DMS 273 treated with DMSO at 0.1 percent for 48 hours (cell line): ENCODE measurements around the gene AKT3.

ENCODE experiments used
- DNase-seq: peaks from one replicate; lab custom pipeline; 2025; lab: John Stamatoyannopoulos, UW

Gene AKT3

DNA sequence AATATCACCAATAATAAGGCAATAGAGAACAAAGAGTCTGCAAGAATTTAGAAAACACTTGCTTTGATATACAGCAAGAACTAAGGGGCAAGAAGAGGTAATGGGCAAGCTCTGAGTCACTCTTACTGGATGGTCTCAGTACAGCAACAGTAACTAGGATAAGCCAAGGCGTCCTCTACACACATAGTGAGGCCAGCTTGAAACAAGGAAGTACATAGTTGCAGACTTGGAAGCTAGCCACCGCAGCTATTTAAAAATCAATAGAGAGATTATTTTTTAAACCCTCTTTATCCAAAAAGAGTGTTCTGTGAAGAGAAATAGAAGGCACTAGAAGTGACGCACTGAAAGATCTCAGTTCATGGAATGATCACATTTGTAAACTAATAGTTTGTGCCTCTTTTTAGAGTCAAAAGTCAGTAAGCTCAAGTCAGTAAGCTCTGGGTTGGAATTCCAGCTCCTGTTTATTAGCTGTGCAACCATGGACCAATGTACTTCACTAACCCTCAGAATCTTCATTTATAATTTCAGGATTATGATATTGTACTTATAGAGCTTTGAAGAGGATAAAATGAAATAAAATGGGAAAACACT, 118.6 kb downstream of the AKT3 start:
- DNase-seq = no peak

GRCh38 chr1:243730487-243731150, 119.4 kb downstream of the AKT3 start:
- no peak for DNase-seq

- DNase-seq = no peak
These were observed 120.1 kb downstream of the AKT3 start for GRCh38 chr1:243729956-243730355.

DNA sequence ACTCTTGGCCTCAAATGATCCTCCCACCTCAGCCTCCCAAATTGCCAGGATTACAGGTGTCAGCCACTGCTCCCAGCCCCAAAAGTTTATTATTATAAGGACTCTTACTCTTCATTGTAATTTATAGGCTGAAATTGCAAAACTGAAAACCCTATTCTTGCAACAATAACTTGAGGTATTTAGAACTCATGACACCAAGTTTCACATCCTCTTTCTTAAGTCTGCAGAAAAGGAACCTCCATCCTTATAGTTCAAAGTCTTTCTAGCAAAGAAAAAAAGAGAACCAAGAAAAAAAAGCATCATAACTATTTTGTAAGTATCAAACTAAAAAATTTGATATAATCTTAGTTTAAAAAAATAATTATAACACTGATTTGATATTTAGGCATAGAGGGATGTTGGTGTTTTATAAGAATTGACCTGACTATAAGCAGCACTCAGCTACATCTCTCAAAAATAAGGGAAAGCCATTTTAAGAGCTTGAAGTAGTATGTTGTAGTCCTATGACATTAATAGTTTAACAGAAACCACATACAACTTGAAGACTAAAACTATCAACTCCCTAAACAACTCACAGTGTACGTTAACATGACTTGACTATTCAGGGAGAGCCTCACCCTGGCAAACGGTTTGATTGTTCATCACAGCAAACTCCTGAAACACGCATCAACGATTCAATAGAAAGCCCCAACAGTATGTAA, 122.4 kb downstream of the AKT3 start:
- no peak for DNase-seq

DNA sequence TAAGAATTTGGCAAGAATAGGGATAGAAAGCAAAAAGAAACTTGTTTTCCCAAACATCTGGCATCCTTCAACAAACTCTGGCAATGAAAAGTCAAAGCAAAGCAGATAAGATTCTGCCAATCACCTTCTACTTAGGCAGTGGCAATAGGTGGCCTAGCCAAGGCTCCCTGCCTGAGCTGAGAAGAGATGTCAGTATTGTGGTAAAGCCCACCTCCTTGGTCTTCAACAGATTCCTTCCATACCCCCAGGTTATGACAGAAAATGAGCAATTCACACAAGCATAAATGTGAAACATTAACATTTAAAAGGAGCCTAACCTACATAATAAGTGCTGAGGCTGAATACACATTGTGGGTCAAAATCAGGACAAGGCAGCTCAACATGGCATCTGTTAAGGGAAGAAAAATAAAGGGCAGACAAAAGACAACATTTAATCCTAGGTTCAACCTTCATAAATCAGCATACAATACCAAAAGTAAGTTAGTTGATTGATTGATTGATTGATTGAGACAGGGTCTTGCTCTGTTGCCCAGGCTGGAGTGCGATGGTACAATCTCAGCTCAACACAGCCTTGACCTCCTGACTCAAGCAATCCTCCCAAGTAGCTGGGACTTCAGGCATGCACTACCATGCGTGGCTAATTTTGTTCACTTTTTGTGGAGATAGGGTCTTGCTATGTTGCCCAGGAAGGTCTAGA, 123.1 kb downstream of the AKT3 start:
- no peak for DNase-seq

- no peak for DNase-seq
These were observed 124.2 kb downstream of the AKT3 start for GRCh38 chr1:243725846-243726245.

GRCh38 chr1:243725075-243725474, 125.0 kb downstream of the AKT3 start:
- no peak for DNase-seq

DNA sequence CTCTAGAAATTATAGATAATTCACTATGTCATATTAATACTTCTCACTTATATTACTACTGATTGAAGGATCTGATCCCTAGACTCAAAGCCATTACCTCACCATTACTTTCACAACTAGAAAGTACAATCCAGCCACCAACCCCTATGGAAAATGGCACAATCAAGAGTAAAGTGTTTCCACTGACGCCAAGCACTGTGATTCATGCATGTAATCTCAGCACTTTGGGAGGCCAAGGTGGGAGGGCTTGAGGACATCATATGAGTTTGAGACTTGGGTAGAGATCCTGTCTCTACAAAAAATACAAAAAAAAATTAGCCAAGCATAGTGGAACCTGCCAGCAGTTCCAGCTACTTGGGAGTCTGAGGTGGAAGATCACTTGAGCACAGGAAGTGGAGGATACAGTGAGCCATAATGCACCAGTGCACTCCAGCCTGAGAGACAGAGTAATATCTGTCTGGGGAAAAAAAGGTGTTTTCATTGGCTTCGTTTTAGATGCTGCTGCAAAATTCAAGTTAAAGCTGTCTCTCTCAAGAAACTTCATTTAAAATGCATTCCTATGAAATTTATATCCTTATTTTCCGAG, 126.5 kb downstream of the AKT3 start:
- DNase-seq = no peak

DNA sequence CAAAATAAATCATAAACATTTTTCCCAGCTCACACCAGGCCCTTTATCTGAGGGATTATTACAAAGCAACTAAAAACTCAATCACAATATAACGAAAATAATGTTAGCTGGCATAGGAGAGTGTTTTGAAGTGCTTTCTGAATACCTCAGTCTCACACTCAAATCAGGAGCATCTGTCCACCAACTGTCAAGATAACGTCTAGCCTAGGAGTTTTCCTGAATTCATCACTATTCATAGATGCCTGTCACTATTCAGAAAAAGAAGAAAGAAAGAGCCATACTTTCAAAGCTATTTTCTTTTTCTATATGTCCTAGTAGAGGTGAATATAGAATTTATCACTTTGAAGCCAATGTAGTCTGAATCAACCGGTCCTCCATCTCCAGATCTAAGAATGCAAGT, 127.0 kb downstream of the AKT3 start:
- DNase-seq = peak; percentile 79

DNA sequence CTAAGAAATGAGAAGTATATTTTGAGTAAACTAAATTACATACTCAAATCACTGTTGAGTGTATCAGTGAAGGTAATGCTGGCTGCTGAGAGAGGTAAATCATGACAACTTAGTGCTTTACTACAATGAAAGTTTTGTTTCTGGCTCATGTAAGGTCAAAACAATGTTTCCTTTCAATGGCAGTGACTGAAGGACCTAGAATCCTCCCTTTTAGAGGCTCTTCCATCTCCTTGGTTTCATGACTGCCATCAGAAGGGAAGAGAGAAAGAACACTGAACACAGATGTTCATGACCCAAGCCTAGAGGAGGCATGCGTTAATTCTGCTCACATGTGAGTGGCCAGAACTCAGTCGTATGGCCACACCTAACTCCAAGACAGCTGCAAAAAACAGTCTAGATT, 130.6 kb downstream of the AKT3 start:
- no peak for DNase-seq

GRCh38 chr1:243718893-243719292, 131.2 kb downstream of the AKT3 start:
- DNase-seq = no peak

DNA sequence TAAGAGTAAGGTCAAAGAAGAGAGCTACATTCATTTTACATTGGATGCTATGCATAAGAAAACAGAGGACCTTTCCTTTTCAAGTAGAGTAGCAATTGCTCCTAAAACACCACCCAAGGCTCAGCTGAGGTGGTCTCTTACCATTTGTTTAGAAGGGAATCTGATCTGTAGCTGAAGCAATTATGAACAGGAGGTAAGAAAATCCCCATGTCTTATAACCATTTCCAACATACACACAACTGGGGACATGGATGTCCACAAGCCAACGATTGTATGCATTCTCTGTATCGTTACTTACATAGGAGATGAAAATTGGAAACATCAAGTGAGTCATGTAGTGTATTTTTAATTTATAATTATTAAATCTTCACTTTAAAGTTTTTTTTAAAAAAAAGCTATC, 132.0 kb downstream of the AKT3 start:
- DNase-seq = no peak

DNA sequence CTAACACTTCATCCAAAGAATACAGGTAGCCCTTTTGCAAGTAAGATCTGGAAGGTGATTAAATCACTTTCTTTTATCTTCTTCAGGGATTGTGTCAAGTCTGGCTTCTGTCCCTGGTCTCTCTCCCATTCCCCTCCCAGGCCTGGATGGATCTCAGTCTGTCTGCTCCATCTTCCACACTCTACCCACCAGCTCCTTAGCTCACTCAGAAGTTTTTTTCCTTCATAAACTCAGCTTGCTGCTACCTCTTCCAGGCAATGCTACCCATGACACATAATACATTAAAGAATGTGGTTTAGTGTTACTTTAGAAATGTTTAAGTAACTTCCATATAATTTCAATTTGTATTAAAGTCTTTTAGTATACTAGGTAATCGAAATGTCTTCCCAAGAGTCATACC, 133.1 kb downstream of the AKT3 start:
- DNase-seq = no peak

DNA sequence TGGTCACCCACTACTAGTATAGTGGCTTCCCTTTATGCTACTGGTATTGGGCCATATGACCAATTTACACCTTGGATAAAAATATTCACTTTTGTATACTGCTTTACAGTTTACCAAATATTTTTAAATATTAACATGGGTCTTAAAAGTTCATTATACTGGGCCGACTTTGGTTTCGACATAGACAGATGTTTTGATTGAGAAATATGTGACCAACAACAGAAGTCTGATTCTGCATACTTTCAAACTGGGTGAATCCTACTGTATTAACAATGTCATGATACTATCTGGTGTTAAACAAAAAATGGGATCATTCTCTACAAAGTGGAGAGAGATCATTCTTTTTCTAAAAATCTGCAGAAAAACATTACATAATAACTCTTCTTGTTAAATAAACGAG, 134.8 kb downstream of the AKT3 start:
- no peak for DNase-seq

DNA sequence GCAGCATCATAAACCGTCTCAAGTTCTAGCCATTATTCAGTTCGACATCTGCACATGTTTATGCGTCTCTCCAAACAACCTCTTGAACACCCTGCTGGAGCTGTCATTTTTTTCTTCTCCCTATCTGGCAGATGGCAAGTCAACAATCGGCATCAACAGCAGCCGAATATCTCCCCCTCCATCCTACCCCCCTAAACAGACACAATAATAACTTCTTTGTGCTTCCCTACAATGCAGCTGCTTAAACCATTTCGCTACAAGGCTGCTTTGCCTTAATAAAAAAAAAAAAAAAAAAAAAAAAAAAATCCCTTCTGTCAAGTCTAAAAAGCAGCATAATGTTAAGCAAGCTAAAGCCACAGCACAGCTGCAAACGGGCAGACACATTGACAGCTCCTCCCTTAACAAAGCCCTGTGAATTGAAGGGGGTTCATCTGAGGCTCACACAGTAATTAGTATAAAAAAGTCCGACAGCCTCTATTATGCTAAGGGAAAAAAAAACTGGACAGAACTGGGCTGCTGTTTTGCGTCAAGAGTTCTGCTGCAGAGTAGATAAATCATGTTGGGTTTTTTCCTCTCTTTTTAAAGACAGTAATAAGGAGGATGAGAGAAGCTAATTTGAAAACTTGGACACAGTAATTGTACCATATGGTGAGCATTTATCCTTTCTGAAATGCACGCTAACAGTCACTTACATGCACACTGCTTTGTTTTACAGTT, 136.4 kb downstream of the AKT3 start:
- peak; percentile 99 for DNase-seq

DNA sequence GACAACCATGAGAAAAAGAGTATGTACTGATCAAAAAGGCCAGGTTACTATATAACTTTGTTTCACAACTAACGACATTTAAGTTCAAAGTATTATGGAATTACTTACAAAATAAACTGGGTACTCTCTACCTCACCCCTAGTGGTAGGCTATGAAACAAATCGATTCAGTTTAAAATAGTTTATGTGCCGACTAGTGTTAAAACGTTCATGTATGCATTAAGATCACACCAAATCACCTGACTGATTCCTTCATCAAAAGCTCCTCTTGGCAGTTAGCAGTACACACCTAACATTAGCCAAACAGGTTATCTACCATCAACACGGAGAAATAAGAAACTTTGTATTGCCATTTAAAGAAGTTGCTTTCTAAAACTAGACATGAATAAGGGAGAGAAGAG, 137.1 kb downstream of the AKT3 start:
- peak; percentile 92 for DNase-seq

DNA sequence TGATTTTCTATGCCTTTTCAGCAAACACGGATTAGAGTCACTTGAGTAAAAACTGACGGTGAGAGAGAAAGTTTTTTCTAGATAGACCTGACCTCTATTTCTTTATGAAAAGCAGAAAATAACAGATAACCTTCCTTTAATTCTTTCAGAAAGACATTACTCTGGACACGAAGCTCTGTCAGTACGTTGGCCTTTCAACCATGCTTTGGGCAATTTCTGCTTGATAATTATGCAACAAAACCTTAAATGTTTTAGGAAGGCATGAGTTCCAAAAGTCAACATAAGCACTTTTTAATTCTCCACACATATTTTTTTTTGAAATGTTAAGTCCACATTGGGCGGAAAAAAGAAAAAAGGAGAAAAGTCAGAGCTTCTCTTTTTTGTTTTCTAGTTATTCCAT, 137.8 kb downstream of the AKT3 start:
- no peak for DNase-seq

DNA sequence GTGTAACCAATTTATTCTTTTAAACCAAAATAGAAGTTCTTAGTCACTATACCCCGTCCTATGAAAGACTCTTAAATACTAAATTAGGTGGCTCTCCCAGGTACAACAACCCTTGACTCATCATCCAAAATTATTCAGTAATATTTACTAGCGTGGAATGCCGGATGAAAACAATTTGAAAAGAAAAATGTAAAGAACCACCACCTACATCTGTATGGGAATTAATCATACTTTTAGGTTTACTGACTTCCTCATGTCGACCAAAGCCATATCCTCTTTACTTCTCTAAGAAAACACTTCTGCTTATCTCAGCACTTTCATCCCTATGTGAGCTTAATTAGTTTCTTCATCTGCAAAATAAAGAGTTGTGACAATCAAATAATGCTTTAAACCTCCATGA, 139.6 kb downstream of the AKT3 start:
- DNase-seq = no peak

DNA sequence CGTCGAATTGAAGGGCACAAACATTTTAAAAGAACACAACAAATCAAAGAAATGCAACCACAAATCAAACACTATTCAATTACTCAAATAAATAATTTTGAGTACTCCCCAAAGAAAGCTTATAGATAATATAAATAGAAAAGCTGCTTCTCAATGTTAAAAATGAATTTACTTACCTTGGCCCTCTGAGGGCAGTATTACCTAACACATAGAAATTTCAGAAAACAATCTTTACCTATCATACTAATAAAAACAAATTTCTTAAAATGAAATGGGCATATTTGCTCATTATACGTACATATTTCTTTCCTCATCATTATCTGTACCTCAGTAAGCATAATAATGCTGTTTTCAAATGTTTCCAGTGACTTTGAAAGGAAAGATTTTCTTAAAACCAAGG, 141.8 kb downstream of the AKT3 start:
- DNase-seq = peak; percentile 36

- no peak for DNase-seq
These were observed 143.5 kb downstream of the AKT3 start for GRCh38 chr1:243706563-243706962.

GRCh38 chr1:243705585-243705984, 144.5 kb downstream of the AKT3 start:
- no peak for DNase-seq

- DNase-seq = no peak
These were observed 148.2 kb downstream of the AKT3 start for GRCh38 chr1:243701872-243702271.
